Measurements from ENCODE around the gene RPUSD1.

GRCh38 chr16:822909-823297 is 34.7 kb upstream of the RPUSD1 start:
- TF ChIP-seq EZH2 (IDR thresholded peaks at IDR 0.05; ENCODE audit: insufficient read depth, poor library complexity, severe bottlenecking): no peak
- no peak for TF ChIP-seq EZH2phosphoT487 (IDR thresholded peaks at IDR 0.05; ENCODE audit: insufficient read depth, low read depth)

Measured in GM23248 (cell line).